Nephron (organoid): ENCODE results near the gene PIGL.
A peak's percentile ranks its signal among the peaks of the same experiment; 100 is the strongest.

Experiments
- H3K27ac Mint-ChIP-seq, 3 experiments: 2 replicates each; pipeline ENCODE4 v1.8.0; 2020; ENCODE audit warnings: mixed read lengths in 3 of 3, mild to moderate bottlenecking in 2 of 3, moderate library complexity in 1 of 3
- H3K27me3 Mint-ChIP-seq: 2 replicates; pipeline ENCODE4 v1.8.0; 2021; ENCODE audit warnings: low read depth, mild to moderate bottlenecking, moderate library complexity, mixed read lengths
- H3K36me3 Mint-ChIP-seq: 2 replicates; pipeline ENCODE4 v1.8.0; 2020; ENCODE audit warnings: low read depth, mixed read lengths
- H3K4me1 Mint-ChIP-seq: 2 replicates; pipeline ENCODE4 v1.8.0; 2020; ENCODE audit warnings: mixed read lengths
- H3K4me3 Mint-ChIP-seq, 3 experiments: 2 replicates each; pipeline ENCODE4 v1.8.0; 2020; ENCODE audit warnings: mild to moderate bottlenecking in 3 of 3, mixed read lengths in 3 of 3, moderate library complexity in 2 of 3
- H3K9me3 Mint-ChIP-seq: 2 replicates; pipeline ENCODE4 v1.8.0; 2020; ENCODE audit warnings: mixed read lengths
- CTCF ChIP-seq, 3 experiments: fragments of 200-600 bp; sonication (generic); IDR thresholded peaks; one replicate each; pipeline ENCODE4 v1.5.0; 2021; ENCODE audit warnings: antibody characterized with exemption in 3 of 3; ENCODE audit not compliant: unreplicated experiment in 3 of 3

The PIGL gene

GRCh38 chr17:16277163-16277562 lies 60.2 kb downstream of the PIGL start:
- no peak overlapping the region for H3K4me3 Mint-ChIP-seq
- H3K27me3 Mint-ChIP-seq, result peaks cover 4% of the 10 kb centered on the region
- no peak for TF ChIP-seq CTCF (IDR thresholded peaks at IDR 0.05; ENCODE audit: unreplicated experiment in 3 of 3)
- peaks cover 53% of the 10 kb centered on the region for H3K36me3 Mint-ChIP-seq
- no peaks in the 10 kb centered on the region for H3K4me1 Mint-ChIP-seq
- peaks cover 27% of the 10 kb centered on the region for H3K9me3 Mint-ChIP-seq
- no peak overlapping the region for H3K27ac Mint-ChIP-seq

- Mint-ChIP-seq H3K4me1 (peaks cover 9% of the 10 kb centered on the region), H3K27me3 (peaks cover 4% of the 10 kb centered on the region), H3K9me3 (peaks cover 12% of the 10 kb centered on the region), H3K4me3 (no peak overlapping the region), H3K27ac (no peak overlapping the region), H3K36me3 (peaks cover 37% of the 10 kb centered on the region)
- no peak for TF ChIP-seq CTCF (IDR thresholded peaks at IDR 0.05; ENCODE audit: unreplicated experiment in 3 of 3)
Observed at GRCh38 chr17:16281351-16281750, 64.3 kb downstream of the PIGL start.

DNA sequence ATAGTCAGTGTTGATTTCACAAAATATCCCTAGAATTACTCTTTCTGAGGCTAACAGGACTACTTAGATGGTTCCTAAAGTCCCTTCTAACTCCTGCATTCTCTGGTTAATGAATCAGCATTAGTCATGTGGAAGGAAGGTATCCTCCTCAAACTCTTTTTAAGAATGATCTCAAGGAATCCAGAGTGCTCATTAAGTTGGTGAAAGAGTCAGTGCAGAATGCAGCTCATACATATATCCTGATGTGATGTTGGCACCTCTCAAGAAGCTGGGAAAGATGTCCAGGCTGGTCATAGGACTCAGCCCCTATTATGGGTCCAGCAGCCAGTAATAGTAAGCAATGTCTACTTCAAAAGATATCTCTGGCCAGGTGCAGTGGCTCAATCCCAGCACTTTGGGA lies 65.5 kb downstream of the PIGL start:
- Mint-ChIP-seq H3K4me1 (peaks cover 21% of the 10 kb centered on the region), H3K4me3 (no peak overlapping the region), H3K27ac (no peak overlapping the region), H3K9me3 (peaks cover 7% of the 10 kb centered on the region), H3K27me3 (peaks cover 4% of the 10 kb centered on the region), H3K36me3 (peaks cover 30% of the 10 kb centered on the region)
- no peak for TF ChIP-seq CTCF (IDR thresholded peaks at IDR 0.05; ENCODE audit: unreplicated experiment in 3 of 3)

DNA sequence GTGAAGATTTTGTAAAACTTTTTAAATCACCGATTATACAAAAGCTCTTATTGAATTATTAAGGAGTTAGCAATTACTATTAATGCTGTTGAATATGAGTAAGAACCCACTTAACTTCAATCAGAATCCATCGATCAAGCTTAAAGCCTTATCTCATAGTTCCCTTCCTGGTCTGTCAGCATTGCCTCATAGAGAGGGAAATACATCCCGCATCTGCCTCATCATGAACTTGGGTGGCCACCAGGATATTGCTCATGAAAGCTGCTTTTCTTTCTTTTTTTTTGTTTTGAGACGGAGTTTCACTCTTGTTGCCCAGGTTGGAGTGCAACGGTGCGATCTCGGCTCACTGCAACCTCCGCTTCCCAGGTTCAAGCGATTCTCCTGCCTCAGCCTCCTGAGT lies 66.7 kb downstream of the PIGL start:
- peaks cover 4% of the 10 kb centered on the region for H3K27me3 Mint-ChIP-seq
- no peak for TF ChIP-seq CTCF (IDR thresholded peaks at IDR 0.05; ENCODE audit: unreplicated experiment in 3 of 3)
- H3K4me3 Mint-ChIP-seq, result no peak overlapping the region
- peaks cover 23% of the 10 kb centered on the region for H3K36me3 Mint-ChIP-seq
- H3K27ac Mint-ChIP-seq, result no peak overlapping the region
- peaks cover 3% of the 10 kb centered on the region for H3K9me3 Mint-ChIP-seq
- H3K4me1 Mint-ChIP-seq, result peaks cover 26% of the 10 kb centered on the region

DNA sequence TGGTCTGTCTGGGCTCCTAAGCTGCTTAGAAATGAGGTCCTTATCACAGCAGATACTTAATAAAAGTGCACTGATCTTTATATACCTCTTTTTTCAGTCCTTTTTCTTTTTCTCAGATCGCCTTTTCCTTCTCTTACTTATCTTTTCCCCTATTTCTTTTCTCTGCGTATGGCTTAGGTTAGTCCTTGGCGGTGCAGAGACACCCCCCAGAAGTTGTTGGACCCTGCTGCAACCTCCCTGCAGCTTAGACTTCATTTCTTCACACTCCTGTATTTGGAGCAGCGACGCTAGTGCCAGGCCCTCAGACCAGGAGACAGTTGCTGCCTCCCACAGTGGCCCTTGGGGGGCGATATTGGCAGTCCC lies 68.6 kb downstream of the PIGL start:
- H3K36me3 Mint-ChIP-seq, result peaks cover 5% of the 10 kb centered on the region
- H3K4me3 Mint-ChIP-seq, result peak overlapping the region; percentile 19 to 51 (median 29)
- peak in 1 of 3 experiments; percentile 24 for TF ChIP-seq CTCF (IDR thresholded peaks at IDR 0.05; ENCODE audit: unreplicated experiment in 3 of 3)
- peaks cover 26% of the 10 kb centered on the region for H3K4me1 Mint-ChIP-seq
- peak overlapping the region; percentile 91 to 97 (median 96) for H3K27ac Mint-ChIP-seq
- no peaks in the 10 kb centered on the region for H3K27me3 Mint-ChIP-seq
- H3K9me3 Mint-ChIP-seq, result no peaks in the 10 kb centered on the region

DNA sequence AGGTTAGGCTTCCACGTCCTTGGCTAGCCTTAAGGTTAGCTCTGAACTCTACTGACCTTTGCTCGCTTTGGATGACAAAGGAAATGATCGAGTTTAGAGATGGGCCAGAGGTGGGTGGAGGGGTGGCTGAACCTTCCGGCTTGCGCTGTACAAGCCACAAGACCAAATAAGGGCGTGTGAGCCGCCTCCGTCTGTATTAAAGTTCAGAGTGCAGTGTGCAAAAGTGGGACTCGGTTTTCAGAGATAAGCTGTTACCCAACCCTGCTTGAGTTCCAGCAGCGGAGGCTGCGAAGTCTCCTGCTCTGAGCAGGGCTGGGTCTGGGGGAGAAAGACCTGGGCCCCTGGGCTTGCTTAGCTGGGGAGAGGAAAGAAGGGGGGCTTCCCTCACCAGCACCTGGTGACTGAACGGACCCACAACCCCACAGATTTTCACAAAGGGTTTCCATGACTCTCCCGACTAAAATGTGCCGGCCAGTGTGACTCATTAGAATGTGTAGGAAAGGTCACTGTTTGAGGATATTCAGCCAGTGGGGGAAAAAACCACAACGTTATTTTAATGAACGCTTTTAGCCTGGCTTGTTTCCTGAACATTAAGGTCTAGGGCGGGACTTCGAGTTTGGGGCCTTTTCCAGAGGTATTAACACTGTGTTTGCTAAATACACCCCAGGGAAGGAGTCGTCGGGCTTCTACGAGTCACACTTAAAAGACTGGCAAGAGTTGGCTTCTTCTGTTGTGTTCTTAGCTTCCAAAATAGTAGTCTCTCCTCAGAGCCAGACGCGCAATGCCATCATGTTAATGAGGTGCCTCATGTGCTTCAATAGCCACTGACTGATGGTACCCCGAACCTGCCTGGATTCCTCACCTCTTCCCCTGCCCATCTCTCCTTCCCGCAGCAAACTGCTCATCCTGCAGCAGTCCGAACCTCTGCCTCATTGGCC lies 69.3 kb downstream of the PIGL start:
- H3K4me3 Mint-ChIP-seq, result peak overlapping the region; percentile 29 to 51 (median 38)
- H3K27me3 Mint-ChIP-seq, result no peaks in the 10 kb centered on the region
- H3K4me1 Mint-ChIP-seq, result peaks cover 26% of the 10 kb centered on the region
- H3K27ac Mint-ChIP-seq, result peak overlapping the region; percentile 91 to 97 (median 96)
- TF ChIP-seq CTCF (IDR thresholded peaks at IDR 0.05; ENCODE audit: unreplicated experiment in 3 of 3), result peak in 1 of 3 experiments; percentile 15
- no peaks in the 10 kb centered on the region for H3K9me3 Mint-ChIP-seq
- H3K36me3 Mint-ChIP-seq, result peaks cover 5% of the 10 kb centered on the region
